ENCODE data around the gene ALDH18A1. TPM values are rescaled to one million over a fixed set of nuclear protein-coding genes. Genes with fewer than 3 reads are reported as not detected.

The ALDH18A1 gene
- total RNA-seq, 1 experiment from 2014 or later = 43.7 TPM

GRCh38 chr10:95573527-95573926 lies 83.0 kb downstream of the ALDH18A1 start:
- no peak overlapping the region for H2AFZ ChIP-seq (ENCODE audit: low read length)
- H3K36me3 ChIP-seq (ENCODE audit: insufficient read depth, low read length) = no peaks in the 10 kb centered on the region
- no peaks in the 10 kb centered on the region for H4K20me1 ChIP-seq (ENCODE audit: insufficient read depth, low read depth, low read length)
- no peak overlapping the region for H3K27ac ChIP-seq (ENCODE audit: low read length)
- H3K4me1 ChIP-seq (ENCODE audit: low read length) = no peaks in the 10 kb centered on the region
- no peak overlapping the region for H3K4me3 ChIP-seq (ENCODE audit: low read length)
- no peaks in the 10 kb centered on the region for H3K9me3 ChIP-seq (ENCODE audit: low read length)
- no peaks in the 10 kb centered on the region for H3K79me2 ChIP-seq (ENCODE audit: low read length)
- H3K4me2 ChIP-seq (ENCODE audit: low read depth, low read length, poor library complexity, severe bottlenecking) = no peak overlapping the region
- H3K27me3 ChIP-seq (ENCODE audit: low read length) = no peaks in the 10 kb centered on the region
- H3K9me2 ChIP-seq (replicated peaks; ENCODE audit: insufficient read depth, low read length) = no peaks in the 10 kb centered on the region
- no peak overlapping the region for H3K9ac ChIP-seq (ENCODE audit: low read length)
- DNase-seq = no peak

GRCh38 chr10:95572131-95572820 lies 84.2 kb downstream of the ALDH18A1 start:
- no peaks in the 10 kb centered on the region for H3K9me3 ChIP-seq (ENCODE audit: low read length)
- H3K79me2 ChIP-seq (ENCODE audit: low read length) = no peaks in the 10 kb centered on the region
- no peak overlapping the region for H2AFZ ChIP-seq (ENCODE audit: low read length)
- no peak overlapping the region for H3K9ac ChIP-seq (ENCODE audit: low read length)
- H4K20me1 ChIP-seq (ENCODE audit: insufficient read depth, low read depth, low read length) = no peaks in the 10 kb centered on the region
- no peak overlapping the region for H3K4me2 ChIP-seq (ENCODE audit: low read depth, low read length, poor library complexity, severe bottlenecking)
- no peak overlapping the region for H3K4me3 ChIP-seq (ENCODE audit: low read length)
- no peaks in the 10 kb centered on the region for H3K27me3 ChIP-seq (ENCODE audit: low read length)
- no peak for DNase-seq
- no peaks in the 10 kb centered on the region for H3K36me3 ChIP-seq (ENCODE audit: insufficient read depth, low read length)
- no peaks in the 10 kb centered on the region for H3K9me2 ChIP-seq (replicated peaks; ENCODE audit: insufficient read depth, low read length)
- H3K4me1 ChIP-seq (ENCODE audit: low read length) = no peaks in the 10 kb centered on the region
- H3K27ac ChIP-seq (ENCODE audit: low read length) = no peak overlapping the region

- H3K36me3 ChIP-seq (ENCODE audit: insufficient read depth, low read length) = no peaks in the 10 kb centered on the region
- no peak overlapping the region for H3K9ac ChIP-seq (ENCODE audit: low read length)
- H3K4me3 ChIP-seq (ENCODE audit: low read length) = no peak overlapping the region
- no peaks in the 10 kb centered on the region for H3K79me2 ChIP-seq (ENCODE audit: low read length)
- no peak overlapping the region for H2AFZ ChIP-seq (ENCODE audit: low read length)
- no peak overlapping the region for H3K27ac ChIP-seq (ENCODE audit: low read length)
- H3K4me2 ChIP-seq (ENCODE audit: low read depth, low read length, poor library complexity, severe bottlenecking) = no peak overlapping the region
- H3K4me1 ChIP-seq (ENCODE audit: low read length) = no peaks in the 10 kb centered on the region
- H3K9me2 ChIP-seq (replicated peaks; ENCODE audit: insufficient read depth, low read length) = no peaks in the 10 kb centered on the region
- H3K27me3 ChIP-seq (ENCODE audit: low read length) = no peaks in the 10 kb centered on the region
- no peaks in the 10 kb centered on the region for H3K9me3 ChIP-seq (ENCODE audit: low read length)
- no peak for DNase-seq
- no peaks in the 10 kb centered on the region for H4K20me1 ChIP-seq (ENCODE audit: insufficient read depth, low read depth, low read length)
Observed at GRCh38 chr10:95571390-95571789, 85.1 kb downstream of the ALDH18A1 start.

- no peaks in the 10 kb centered on the region for H3K9me2 ChIP-seq (replicated peaks; ENCODE audit: insufficient read depth, low read length)
- H3K27ac ChIP-seq (ENCODE audit: low read length) = no peak overlapping the region
- H3K79me2 ChIP-seq (ENCODE audit: low read length) = no peaks in the 10 kb centered on the region
- H3K4me1 ChIP-seq (ENCODE audit: low read length) = no peaks in the 10 kb centered on the region
- H3K27me3 ChIP-seq (ENCODE audit: low read length) = no peaks in the 10 kb centered on the region
- H3K4me2 ChIP-seq (ENCODE audit: low read depth, low read length, poor library complexity, severe bottlenecking) = no peak overlapping the region
- H4K20me1 ChIP-seq (ENCODE audit: insufficient read depth, low read depth, low read length) = no peaks in the 10 kb centered on the region
- no peak overlapping the region for H3K9ac ChIP-seq (ENCODE audit: low read length)
- no peak overlapping the region for H2AFZ ChIP-seq (ENCODE audit: low read length)
- no peaks in the 10 kb centered on the region for H3K9me3 ChIP-seq (ENCODE audit: low read length)
- H3K36me3 ChIP-seq (ENCODE audit: insufficient read depth, low read length) = no peaks in the 10 kb centered on the region
- DNase-seq = no peak
- H3K4me3 ChIP-seq (ENCODE audit: low read length) = no peak overlapping the region
Observed at GRCh38 chr10:95569368-95569767, 87.1 kb downstream of the ALDH18A1 start.

GRCh38 chr10:95567903-95568630 lies 88.4 kb downstream of the ALDH18A1 start:
- Histone ChIP-seq H3K9ac (ENCODE audit: low read length) (no peak overlapping the region), H2AFZ (ENCODE audit: low read length) (no peak overlapping the region), H3K79me2 (ENCODE audit: low read length) (no peaks in the 10 kb centered on the region), H3K36me3 (ENCODE audit: insufficient read depth, low read length) (no peaks in the 10 kb centered on the region), H3K9me2 (replicated peaks; ENCODE audit: insufficient read depth, low read length) (no peaks in the 10 kb centered on the region), H3K4me3 (ENCODE audit: low read length) (no peak overlapping the region), H3K4me2 (ENCODE audit: low read depth, low read length, poor library complexity, severe bottlenecking) (no peak overlapping the region), H4K20me1 (ENCODE audit: insufficient read depth, low read depth, low read length) (no peaks in the 10 kb centered on the region), H3K27ac (ENCODE audit: low read length) (no peak overlapping the region), H3K9me3 (ENCODE audit: low read length) (no peaks in the 10 kb centered on the region), H3K27me3 (ENCODE audit: low read length) (no peaks in the 10 kb centered on the region), H3K4me1 (ENCODE audit: low read length) (no peaks in the 10 kb centered on the region)
- DNase-seq = no peak

- H3K27me3 ChIP-seq (ENCODE audit: low read length) = no peaks in the 10 kb centered on the region
- H2AFZ ChIP-seq (ENCODE audit: low read length) = no peak overlapping the region
- no peak for DNase-seq
- no peaks in the 10 kb centered on the region for H3K4me1 ChIP-seq (ENCODE audit: low read length)
- H3K9ac ChIP-seq (ENCODE audit: low read length) = no peak overlapping the region
- H3K79me2 ChIP-seq (ENCODE audit: low read length) = no peaks in the 10 kb centered on the region
- H3K4me3 ChIP-seq (ENCODE audit: low read length) = no peak overlapping the region
- H4K20me1 ChIP-seq (ENCODE audit: insufficient read depth, low read depth, low read length) = no peaks in the 10 kb centered on the region
- H3K9me3 ChIP-seq (ENCODE audit: low read length) = no peaks in the 10 kb centered on the region
- no peaks in the 10 kb centered on the region for H3K9me2 ChIP-seq (replicated peaks; ENCODE audit: insufficient read depth, low read length)
- H3K27ac ChIP-seq (ENCODE audit: low read length) = no peak overlapping the region
- no peaks in the 10 kb centered on the region for H3K36me3 ChIP-seq (ENCODE audit: insufficient read depth, low read length)
- no peak overlapping the region for H3K4me2 ChIP-seq (ENCODE audit: low read depth, low read length, poor library complexity, severe bottlenecking)
Observed at GRCh38 chr10:95566136-95566535, 90.4 kb downstream of the ALDH18A1 start.

GRCh38 chr10:95565336-95565735 lies 91.2 kb downstream of the ALDH18A1 start:
- H3K27me3 ChIP-seq (ENCODE audit: low read length) = no peaks in the 10 kb centered on the region
- H4K20me1 ChIP-seq (ENCODE audit: insufficient read depth, low read depth, low read length) = no peaks in the 10 kb centered on the region
- H3K4me3 ChIP-seq (ENCODE audit: low read length) = no peak overlapping the region
- no peak overlapping the region for H3K9ac ChIP-seq (ENCODE audit: low read length)
- no peak overlapping the region for H3K27ac ChIP-seq (ENCODE audit: low read length)
- DNase-seq = no peak
- no peaks in the 10 kb centered on the region for H3K36me3 ChIP-seq (ENCODE audit: insufficient read depth, low read length)
- no peaks in the 10 kb centered on the region for H3K79me2 ChIP-seq (ENCODE audit: low read length)
- H2AFZ ChIP-seq (ENCODE audit: low read length) = no peak overlapping the region
- H3K9me3 ChIP-seq (ENCODE audit: low read length) = no peaks in the 10 kb centered on the region
- no peak overlapping the region for H3K4me2 ChIP-seq (ENCODE audit: low read depth, low read length, poor library complexity, severe bottlenecking)
- no peaks in the 10 kb centered on the region for H3K9me2 ChIP-seq (replicated peaks; ENCODE audit: insufficient read depth, low read length)
- no peaks in the 10 kb centered on the region for H3K4me1 ChIP-seq (ENCODE audit: low read length)

- H2AFZ ChIP-seq (ENCODE audit: low read length) = no peak overlapping the region
- H3K9ac ChIP-seq (ENCODE audit: low read length) = no peak overlapping the region
- H3K9me2 ChIP-seq (replicated peaks; ENCODE audit: insufficient read depth, low read length) = no peaks in the 10 kb centered on the region
- no peaks in the 10 kb centered on the region for H3K79me2 ChIP-seq (ENCODE audit: low read length)
- no peaks in the 10 kb centered on the region for H3K27me3 ChIP-seq (ENCODE audit: low read length)
- H4K20me1 ChIP-seq (ENCODE audit: insufficient read depth, low read depth, low read length) = no peaks in the 10 kb centered on the region
- no peak overlapping the region for H3K4me3 ChIP-seq (ENCODE audit: low read length)
- H3K9me3 ChIP-seq (ENCODE audit: low read length) = no peaks in the 10 kb centered on the region
- no peaks in the 10 kb centered on the region for H3K36me3 ChIP-seq (ENCODE audit: insufficient read depth, low read length)
- H3K4me2 ChIP-seq (ENCODE audit: low read depth, low read length, poor library complexity, severe bottlenecking) = no peak overlapping the region
- DNase-seq = no peak
- H3K4me1 ChIP-seq (ENCODE audit: low read length) = no peaks in the 10 kb centered on the region
- no peak overlapping the region for H3K27ac ChIP-seq (ENCODE audit: low read length)
Observed at GRCh38 chr10:95564291-95564690, 92.2 kb downstream of the ALDH18A1 start.
